Upper lobe of left lung (tissue), 6 donors: Measurements from ENCODE around the gene TUBGCP2. TPM values are rescaled to one million over a fixed set of nuclear protein-coding genes. Genes with fewer than 3 reads are reported as not detected.
A peak's percentile ranks its signal among the peaks of the same experiment; 100 is the strongest.

Experiments used
- ATAC-seq, 2 donors: fragments of 200-7000 bp; cut with Tn5 transposase; one replicate each; pipeline ENCODE4 v1.9.1; 2022; ENCODE audit warnings: mild to moderate bottlenecking in 2 of 2, moderate library complexity in 2 of 2; ENCODE audit not compliant: low FRiP score in 2 of 2
- DNase-seq, 2 donors: peaks; one replicate each; pipeline ENCODE4 v3.0.0-alpha.2; 2019 to 2020
- H3K27ac ChIP-seq, 4 donors: fragments of 200-600 bp; sonication (generic); one replicate each; pipeline ENCODE4 v1.5.1; 2016 to 2019
- H3K27me3 ChIP-seq, 4 donors: fragments of 200-600 bp; sonication (generic); one replicate each; pipeline ENCODE4 v1.5.1; 2017 to 2019
- H3K36me3 ChIP-seq, 4 donors: fragments of 200-600 bp; sonication (generic); one replicate each; pipeline ENCODE4 v1.5.1; 2016 to 2019
- H3K4me1 ChIP-seq, 4 donors: fragments of 200-600 bp; sonication (generic); one replicate each; pipeline ENCODE4 v1.5.1; 2018 to 2019
- H3K4me3 ChIP-seq, 4 donors: fragments of 200-600 bp; sonication (generic); one replicate each; pipeline ENCODE4 v1.5.1; 2017 to 2019; ENCODE audit warnings: mild to moderate bottlenecking in 2 of 4, moderate library complexity in 1 of 4
- H3K9me3 ChIP-seq, 4 donors: fragments of 200-600 bp; sonication (generic); one replicate each; pipeline ENCODE4 v1.5.1; 2018 to 2019
- EP300 ChIP-seq, 4 donors: sonication (generic); formaldehyde crosslinking; IDR thresholded peaks; one replicate each; pipeline ENCODE4 v1.5.1; 2017; ENCODE audit warnings: antibody characterized with exemption in 4 of 4, control low read depth in 2 of 4
- POLR2A ChIP-seq, 4 donors: fragments of 450-650 bp; IDR thresholded peaks; one replicate each; pipeline ENCODE4 v1.5.1; 2016 to 2017; ENCODE audit warnings: antibody characterized with exemption in 4 of 4, mild to moderate bottlenecking in 2 of 4
- POLR2AphosphoS5 ChIP-seq, 2 donors: sonication (generic); formaldehyde crosslinking; IDR thresholded peaks; one replicate each; pipeline ENCODE4 v1.5.1; 2017; ENCODE audit warnings: antibody characterized with exemption in 2 of 2
- WGBS, 2 donors: methylation state at CpG; one replicate each; pipeline ENCODE4 v1.1.5; 2017 to 2018; 5-methylcytosine and 5-hydroxymethylcytosine counted together
- total RNA-seq, 6 donors: library from RNA; depleted of rRNA in 4 of 6; stranded (reverse); fragments of >200 nt in 4 of 6; gene quantifications; one replicate each; pipeline versions ENCODE4 v1.1.0 to v1.2.1, GENCODE V29; 2016 to 2021
- TF ChIP-seq, protein P1 (sequence below), 6 experiments: fragments of 450-650 bp in 4 of 6; fragments of 200-600 bp in 2 of 6; sonication (generic) in 2 of 6; IDR thresholded peaks; one replicate each; pipeline ENCODE4 v1.5.1; 2016 to 2019; ENCODE audit warnings: antibody characterized with exemption in 6 of 6
- donor health status: DM: no; HTN: no; CAD: no; lungs with moderate emphysema.
- donor health status: DM: no; HTN: yes; CAD: no; lungs with severe emphysema.

TUBGCP2 gene
- total RNA-seq, 6 donors from 2014 or later = 41.7 to 106 (median 56.3) TPM

DNA sequence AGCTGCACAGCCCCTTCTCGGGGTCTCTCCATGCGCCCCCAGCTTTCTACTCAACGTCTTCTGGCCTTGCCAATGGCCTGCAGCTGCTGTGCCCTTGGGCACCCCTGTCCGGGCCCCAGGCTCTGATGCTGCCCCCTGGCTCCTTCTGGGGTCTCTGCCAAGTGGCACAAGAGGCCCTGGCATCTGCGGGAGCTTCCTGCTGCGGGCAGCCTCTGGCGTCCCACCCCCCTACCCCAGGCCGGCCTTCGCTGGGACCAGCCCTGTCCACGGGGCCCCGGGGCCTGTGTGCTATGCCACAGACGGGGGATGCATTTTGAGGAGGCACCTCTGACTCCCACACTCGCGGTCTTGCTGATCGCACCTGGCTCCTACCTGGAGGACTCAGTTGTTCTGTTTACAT is 68.7 kb downstream of the TUBGCP2 start:
- WGBS, 2 donors = 70 to 76% methylated on average over 9 to 15 of the region's 15 CpGs
- H3K4me1 ChIP-seq = peaks cover 18 to 48% (median 42%) of the 10 kb centered on the region in 4 donors
- H3K27ac ChIP-seq = no peak overlapping the region
- no peaks in the 10 kb centered on the region for H3K36me3 ChIP-seq
- H3K9me3 ChIP-seq = no peaks in the 10 kb centered on the region
- peak in 1 of 2 donors; percentile 71 for DNase-seq
- H3K27me3 ChIP-seq = peaks cover 2 to 56% (median 32%) of the 10 kb centered on the region in 4 donors
- no peak for ATAC-seq
- H3K4me3 ChIP-seq = no peak overlapping the region
- TF ChIP-seq EP300 (IDR thresholded peaks at IDR 0.05) = no peak
- no peak for TF ChIP-seq POLR2AphosphoS5 (IDR thresholded peaks at IDR 0.05)
- TF ChIP-seq, protein P1, sequence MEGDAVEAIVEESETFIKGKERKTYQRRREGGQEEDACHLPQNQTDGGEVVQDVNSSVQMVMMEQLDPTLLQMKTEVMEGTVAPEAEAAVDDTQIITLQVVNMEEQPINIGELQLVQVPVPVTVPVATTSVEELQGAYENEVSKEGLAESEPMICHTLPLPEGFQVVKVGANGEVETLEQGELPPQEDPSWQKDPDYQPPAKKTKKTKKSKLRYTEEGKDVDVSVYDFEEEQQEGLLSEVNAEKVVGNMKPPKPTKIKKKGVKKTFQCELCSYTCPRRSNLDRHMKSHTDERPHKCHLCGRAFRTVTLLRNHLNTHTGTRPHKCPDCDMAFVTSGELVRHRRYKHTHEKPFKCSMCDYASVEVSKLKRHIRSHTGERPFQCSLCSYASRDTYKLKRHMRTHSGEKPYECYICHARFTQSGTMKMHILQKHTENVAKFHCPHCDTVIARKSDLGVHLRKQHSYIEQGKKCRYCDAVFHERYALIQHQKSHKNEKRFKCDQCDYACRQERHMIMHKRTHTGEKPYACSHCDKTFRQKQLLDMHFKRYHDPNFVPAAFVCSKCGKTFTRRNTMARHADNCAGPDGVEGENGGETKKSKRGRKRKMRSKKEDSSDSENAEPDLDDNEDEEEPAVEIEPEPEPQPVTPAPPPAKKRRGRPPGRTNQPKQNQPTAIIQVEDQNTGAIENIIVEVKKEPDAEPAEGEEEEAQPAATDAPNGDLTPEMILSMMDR (IDR thresholded peaks at IDR 0.05) = no peak
- TF ChIP-seq POLR2A (IDR thresholded peaks at IDR 0.05) = no peak

DNA sequence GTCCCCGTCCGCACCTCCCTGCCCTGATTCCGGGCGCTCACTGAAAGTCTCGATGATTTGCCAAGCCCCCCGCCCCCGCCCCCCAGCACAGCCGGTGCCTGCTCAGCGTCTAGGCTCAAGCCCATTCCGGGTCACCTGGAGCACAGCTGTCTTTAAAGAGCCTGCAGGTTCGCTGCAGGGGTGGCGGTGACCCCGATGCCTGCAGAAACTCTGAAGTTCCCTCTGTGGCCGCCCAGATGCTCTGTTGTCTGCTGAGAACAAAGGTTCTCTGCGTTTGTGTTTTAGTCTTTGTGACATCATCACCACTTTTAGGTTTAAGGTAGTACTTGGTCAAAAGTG is 70.2 kb downstream of the TUBGCP2 start:
- H3K36me3 ChIP-seq = no peaks in the 10 kb centered on the region
- TF ChIP-seq POLR2AphosphoS5 (IDR thresholded peaks at IDR 0.05) = no peak
- TF ChIP-seq POLR2A (IDR thresholded peaks at IDR 0.05) = no peak
- no peak for TF ChIP-seq EP300 (IDR thresholded peaks at IDR 0.05)
- TF ChIP-seq, protein P1 (IDR thresholded peaks at IDR 0.05) = no peak
- no peak for ATAC-seq
- H3K9me3 ChIP-seq = no peaks in the 10 kb centered on the region
- WGBS, 2 donors = 27 to 34% methylated on average over 7 to 15 of the region's 15 CpGs
- H3K27me3 ChIP-seq = peaks cover 2 to 55% (median 31%) of the 10 kb centered on the region in 4 donors
- no peak overlapping the region for H3K27ac ChIP-seq
- DNase-seq = no peak
- H3K4me3 ChIP-seq = no peak overlapping the region
- peaks cover 18 to 48% (median 42%) of the 10 kb centered on the region in 4 donors for H3K4me1 ChIP-seq

DNA sequence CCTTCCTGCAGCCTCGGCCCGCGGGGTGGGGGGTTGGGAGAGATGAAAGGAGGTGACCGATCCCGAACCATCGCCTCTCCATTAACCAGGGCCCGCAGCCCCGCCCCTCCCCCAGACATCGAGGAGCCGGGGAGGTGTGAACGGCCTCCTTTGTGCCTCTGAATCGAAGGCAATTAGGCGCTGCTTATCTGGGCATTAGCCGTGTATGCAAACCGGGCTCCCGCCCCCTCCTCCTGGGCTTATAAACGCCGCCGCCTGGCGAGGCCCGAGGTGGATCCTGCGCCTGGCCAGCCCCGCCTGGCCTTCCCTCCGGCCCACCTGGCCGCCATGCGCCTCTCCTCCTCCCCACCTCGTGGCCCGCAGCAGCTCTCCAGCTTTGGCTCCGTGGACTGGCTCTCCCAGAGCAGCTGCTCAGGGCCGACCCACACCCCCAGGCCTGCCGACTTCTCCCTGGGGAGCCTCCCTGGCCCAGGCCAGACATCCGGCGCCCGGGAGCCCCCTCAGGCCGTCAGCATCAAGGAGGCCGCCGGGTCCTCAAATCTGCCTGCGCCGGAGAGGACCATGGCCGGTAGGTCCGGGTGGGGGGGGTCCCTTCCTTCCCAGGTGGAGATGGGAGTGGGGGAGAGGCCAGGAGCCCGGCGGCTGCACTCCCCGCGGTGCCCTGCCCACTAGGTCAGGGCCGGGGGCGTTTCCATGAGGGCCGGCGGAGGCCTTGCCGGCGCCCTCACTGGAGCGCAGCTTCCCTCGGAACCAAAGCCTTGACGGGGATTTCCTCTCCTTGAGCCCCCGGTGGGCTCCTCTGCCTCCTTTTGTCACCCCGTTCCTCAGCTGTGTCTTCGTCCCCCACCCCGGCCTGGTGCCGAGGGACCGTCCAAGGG is 70.8 kb downstream of the TUBGCP2 start, which contains the start of gene VENTX:
VENTX (plus strand) TSS at position 268 of the 878 bp plus-strand sequence; CDS start at position 328, 60 bp downstream.
- WGBS, 2 donors = 13 to 18% methylated on average over 20 to 52 of the region's 60 CpGs
- no peak within 1 kb of the TSS for H3K27ac ChIP-seq
- peaks cover 18 to 48% (median 42%) of the 10 kb centered on the region in 4 donors for H3K4me1 ChIP-seq
- H3K27me3 ChIP-seq = peaks cover 2 to 55% (median 31%) of the 10 kb centered on the region in 4 donors
- H3K4me3 ChIP-seq = peak within 1 kb of the TSS in 3 of 4 donors; percentile 30 to 46 (median 43)
- no peak for ATAC-seq
- no peaks in the 10 kb centered on the region for H3K9me3 ChIP-seq
- H3K36me3 ChIP-seq = no peaks in the 10 kb centered on the region
- TF ChIP-seq EP300 (IDR thresholded peaks at IDR 0.05) (no peak), POLR2AphosphoS5 (IDR thresholded peaks at IDR 0.05) (no peak), POLR2A (IDR thresholded peaks at IDR 0.05) (no peak)
- TF ChIP-seq, protein P1 (IDR thresholded peaks at IDR 0.05) = no peak
- DNase-seq = peak in 1 of 2 donors; percentile 77

DNA sequence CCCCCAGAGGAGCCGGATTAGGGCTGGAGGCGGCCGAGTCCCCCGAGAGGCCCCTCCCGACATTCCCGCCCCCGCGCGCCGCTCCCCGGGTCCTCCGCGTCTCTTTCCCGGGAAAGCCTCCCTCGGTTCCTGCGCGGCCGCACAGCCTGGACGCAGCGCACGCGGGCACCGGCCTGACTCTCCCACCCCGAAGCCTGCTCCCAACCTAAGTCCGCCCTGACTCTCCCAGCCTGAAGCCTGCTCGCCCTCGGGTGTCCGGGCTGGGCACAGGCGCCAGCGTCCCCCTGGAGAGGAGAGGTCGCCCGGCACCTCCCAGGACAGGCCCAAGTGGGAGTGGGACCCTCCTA is 71.5 kb downstream of the TUBGCP2 start:
- Histone ChIP-seq H3K27ac (no peak overlapping the region), H3K36me3 (no peaks in the 10 kb centered on the region), H3K4me3 (peak overlapping the region in 3 of 4 donors; percentile 30 to 46 (median 43)), H3K27me3 (peaks cover 2 to 55% (median 32%) of the 10 kb centered on the region in 4 donors), H3K4me1 (peaks cover 18 to 48% (median 42%) of the 10 kb centered on the region in 4 donors), H3K9me3 (no peaks in the 10 kb centered on the region)
- ATAC-seq (no peak), DNase-seq (peak in 1 of 2 donors; percentile 85)
- TF ChIP-seq, protein P1 (IDR thresholded peaks at IDR 0.05) = no peak
- TF ChIP-seq EP300 (IDR thresholded peaks at IDR 0.05) = no peak
- TF ChIP-seq POLR2AphosphoS5 (IDR thresholded peaks at IDR 0.05) = no peak
- TF ChIP-seq POLR2A (IDR thresholded peaks at IDR 0.05) = no peak
- WGBS, 2 donors = 8% methylated on average over 12 of the region's 32 CpGs; no CpG with 5 or more reads in 1 of the 2 donors
